ENCODE measurements around the gene PDF. TPM values are rescaled to one million over a fixed set of nuclear protein-coding genes. Genes with fewer than 3 reads are reported as not detected.
"Not testable (repeated sequence)": the region's sequence is repeated elsewhere in the genome, so short reads cannot be mapped to it uniquely, and the experiment has no call there.

The PDF gene
- total RNA-seq, 1 donor from 2014 or later = 32.3 TPM

GRCh38 chr16:69363281-69363717, 32.9 kb upstream of the PDF start:
- Histone ChIP-seq H3K27me3 (ENCODE audit: control insufficient read depth, insufficient read depth, low read length) (no peaks in the 10 kb centered on the region), H3K36me3 (ENCODE audit: control insufficient read depth, insufficient read depth, low read length) (no peaks in the 10 kb centered on the region), H3K4me3 (ENCODE audit: low read depth, low read length) (no peak overlapping the region)
- TF ChIP-seq, protein P1, sequence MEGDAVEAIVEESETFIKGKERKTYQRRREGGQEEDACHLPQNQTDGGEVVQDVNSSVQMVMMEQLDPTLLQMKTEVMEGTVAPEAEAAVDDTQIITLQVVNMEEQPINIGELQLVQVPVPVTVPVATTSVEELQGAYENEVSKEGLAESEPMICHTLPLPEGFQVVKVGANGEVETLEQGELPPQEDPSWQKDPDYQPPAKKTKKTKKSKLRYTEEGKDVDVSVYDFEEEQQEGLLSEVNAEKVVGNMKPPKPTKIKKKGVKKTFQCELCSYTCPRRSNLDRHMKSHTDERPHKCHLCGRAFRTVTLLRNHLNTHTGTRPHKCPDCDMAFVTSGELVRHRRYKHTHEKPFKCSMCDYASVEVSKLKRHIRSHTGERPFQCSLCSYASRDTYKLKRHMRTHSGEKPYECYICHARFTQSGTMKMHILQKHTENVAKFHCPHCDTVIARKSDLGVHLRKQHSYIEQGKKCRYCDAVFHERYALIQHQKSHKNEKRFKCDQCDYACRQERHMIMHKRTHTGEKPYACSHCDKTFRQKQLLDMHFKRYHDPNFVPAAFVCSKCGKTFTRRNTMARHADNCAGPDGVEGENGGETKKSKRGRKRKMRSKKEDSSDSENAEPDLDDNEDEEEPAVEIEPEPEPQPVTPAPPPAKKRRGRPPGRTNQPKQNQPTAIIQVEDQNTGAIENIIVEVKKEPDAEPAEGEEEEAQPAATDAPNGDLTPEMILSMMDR (IDR thresholded peaks at IDR 0.05; ENCODE audit: insufficient read depth, low read length, poor library complexity, severe bottlenecking) = no peak
- no peak for DNase-seq (ENCODE audit: low read depth)

GRCh38 chr16:69360070-69360469, 29.7 kb upstream of the PDF start:
- not testable (repeated sequence) for H3K36me3 ChIP-seq (ENCODE audit: control insufficient read depth, insufficient read depth, low read length); H3K4me3 ChIP-seq (ENCODE audit: low read depth, low read length); DNase-seq (ENCODE audit: low read depth); H3K27me3 ChIP-seq (ENCODE audit: control insufficient read depth, insufficient read depth, low read length)

GRCh38 chr16:69351309-69352027, 21.1 kb upstream of the PDF start, which contains the start of gene TMED6:
Gene TMED6, minus strand, starts transcription at chr16:69351786. Its CDS starts 33 bp downstream, at chr16:69351753.
- H3K36me3 ChIP-seq (ENCODE audit: control insufficient read depth, insufficient read depth, low read length) = no peaks in the 10 kb centered on the region
- TF ChIP-seq, protein P1 (IDR thresholded peaks at IDR 0.05; ENCODE audit: insufficient read depth, low read length, poor library complexity, severe bottlenecking) = no peak
- DNase-seq (ENCODE audit: low read depth) = no peak
- no peak within 1 kb of the TSS for H3K4me3 ChIP-seq (ENCODE audit: low read depth, low read length)
- H3K27me3 ChIP-seq (ENCODE audit: control insufficient read depth, insufficient read depth, low read length) = no peaks in the 10 kb centered on the region

- no peak overlapping the region for H3K4me3 ChIP-seq (ENCODE audit: low read depth, low read length)
- DNase-seq (ENCODE audit: low read depth) = no peak
- TF ChIP-seq, protein P1 (IDR thresholded peaks at IDR 0.05; ENCODE audit: insufficient read depth, low read length, poor library complexity, severe bottlenecking) = no peak
- H3K27me3 ChIP-seq (ENCODE audit: control insufficient read depth, insufficient read depth, low read length) = no peaks in the 10 kb centered on the region
- H3K36me3 ChIP-seq (ENCODE audit: control insufficient read depth, insufficient read depth, low read length) = no peaks in the 10 kb centered on the region
Measured at GRCh38 chr16:69350536-69351133, 20.2 kb upstream of the PDF start.

GRCh38 chr16:69349536-69349935, 19.1 kb upstream of the PDF start:
- Histone ChIP-seq H3K36me3 (ENCODE audit: control insufficient read depth, insufficient read depth, low read length) (no peaks in the 10 kb centered on the region), H3K27me3 (ENCODE audit: control insufficient read depth, insufficient read depth, low read length) (no peaks in the 10 kb centered on the region), H3K4me3 (ENCODE audit: low read depth, low read length) (no peak overlapping the region)
- TF ChIP-seq, protein P1 (IDR thresholded peaks at IDR 0.05; ENCODE audit: insufficient read depth, low read length, poor library complexity, severe bottlenecking) = no peak
- no peak for DNase-seq (ENCODE audit: low read depth)

DNA sequence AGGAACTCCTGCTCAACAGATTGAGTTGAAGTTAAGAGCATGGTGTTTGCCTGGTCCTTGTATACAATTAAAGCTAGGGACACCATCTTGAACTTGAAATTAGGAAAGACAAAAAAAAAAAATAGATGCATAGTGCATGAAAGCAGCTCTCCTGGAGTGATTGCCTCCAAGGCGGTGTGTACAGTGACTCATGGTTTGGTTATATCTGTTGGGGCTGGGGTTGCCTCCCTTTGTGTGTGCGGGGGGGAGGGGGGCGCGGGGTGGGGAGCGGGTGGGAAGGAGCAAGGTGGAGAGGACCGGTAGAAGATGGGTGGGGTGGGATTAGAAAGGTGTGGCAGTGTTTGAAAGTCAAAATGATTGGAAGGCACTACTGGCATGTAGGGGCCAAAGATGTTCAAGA, 17.8 kb upstream of the PDF start:
- TF ChIP-seq, protein P1 (IDR thresholded peaks at IDR 0.05; ENCODE audit: insufficient read depth, low read length, poor library complexity, severe bottlenecking) = no peak
- Histone ChIP-seq H3K36me3 (ENCODE audit: control insufficient read depth, insufficient read depth, low read length) (no peaks in the 10 kb centered on the region), H3K4me3 (ENCODE audit: low read depth, low read length) (no peak overlapping the region), H3K27me3 (ENCODE audit: control insufficient read depth, insufficient read depth, low read length) (no peaks in the 10 kb centered on the region)
- DNase-seq (ENCODE audit: low read depth) = no peak

Measured in kidney epithelial cell (primary cell).